K562 (cell line): Measurements from ENCODE around the gene ATP10B. TPM values are rescaled to one million over a fixed set of nuclear protein-coding genes. Genes with fewer than 3 reads are reported as not detected.

Experiments used
- ATAC-seq: fragments of 200-7000 bp; cut with Tn5 transposase; 3 replicates; pipeline ENCODE4 v1.9.1; 2020; ENCODE audit warnings: moderate library complexity
- BruUV-seq: library from RNA; stranded (reverse); fragments of 400-500 nt; replicated peaks from 2 replicates; lab custom pipeline; 2021; lab: Mats Ljungman, UMichigan
- CTCF ChIA-PET: fragments of 300-600 bp; formaldehyde crosslinking; extraction: SDS; loops from one replicate; lab custom pipeline; 2021; ENCODE audit warnings: low intra/inter-chr PET ratio; lab: Yijun Ruan, JAX
- POLR2A ChIA-PET: fragments of 300-600, 350-650 bp; sonication (Branson Sonifier 250); formaldehyde crosslinking; extraction: SDS; loops from one replicate; lab custom pipeline; 2021; ENCODE audit warnings: antibody characterized with exemption, inconsistent platforms; lab: Yijun Ruan, JAX
- DNase-seq, 4 experiments: peaks; one replicate each; pipeline versions ENCODE4 v3.0.0 to v3.0.0-alpha.2; 2011 to 2018; ENCODE audit warnings: low spot score in 3 of 4, mixed read lengths in 3 of 4; ENCODE audit errors: extremely low read depth in 1 of 4
- FAIRE-seq: peaks from 2 replicates; lab custom pipeline; 2011; peaks lifted over from hg19 to GRCh38; lab: Jason Lieb, UNC
- H2AFZ ChIP-seq: 2 replicates; pipeline ENCODE4 v1.6.0; 2011; ENCODE audit warnings: low read depth, low read length, control low read depth, inconsistent platforms
- H3K27ac ChIP-seq: fragments of 200-600 bp; 3 replicates; pipeline ENCODE4 v1.8.0; 2011; ENCODE audit warnings: low read depth, mild to moderate bottlenecking, control low read depth, inconsistent platforms, low read length, moderate library complexity, mixed read lengths; ENCODE audit errors: extremely low read depth
- H3K27me3 ChIP-seq, 2 experiments: fragments of 300-600 bp in 1 of 2; 2 replicates in 1 of 2; 3 replicates in 1 of 2; pipeline versions ENCODE4 v1.6.0 to v1.8.0; 2011; ENCODE audit warnings: inconsistent platforms in 2 of 2, low read length in 2 of 2, mild to moderate bottlenecking in 1 of 2, mixed read lengths in 1 of 2, moderate library complexity in 1 of 2; ENCODE audit not compliant: control insufficient read depth in 2 of 2, insufficient read depth in 2 of 2
- H3K36me3 ChIP-seq: fragments of 300-600 bp; 3 replicates; pipeline ENCODE4 v1.8.0; 2011; ENCODE audit warnings: mild to moderate bottlenecking, low read length, inconsistent platforms; ENCODE audit not compliant: control insufficient read depth, insufficient read depth
- H3K4me1 ChIP-seq, 2 experiments: fragments of 200-600 bp in 1 of 2; replicated peaks in 1 of 2; 2 replicates in 1 of 2; 3 replicates in 1 of 2; pipeline versions ENCODE4 v1.5.1 to v1.8.0; 2011; ENCODE audit warnings: inconsistent platforms in 2 of 2, low read length in 2 of 2, mild to moderate bottlenecking in 1 of 2, mixed read lengths in 1 of 2, moderate library complexity in 1 of 2; ENCODE audit not compliant: control insufficient read depth in 2 of 2, insufficient read depth in 2 of 2
- H3K4me2 ChIP-seq: 2 replicates; pipeline ENCODE4 v1.6.1; 2011; ENCODE audit warnings: low read length, control low read depth, inconsistent platforms, mixed read lengths; ENCODE audit not compliant: insufficient read depth
- H3K4me3 ChIP-seq: fragments of 200-600 bp; sonication (generic), shearing (Covaris generic); 2 replicates; pipeline ENCODE4 v1.5.1; 2016; ENCODE audit warnings: control low read depth, inconsistent platforms
- H3K79me2 ChIP-seq: fragments of 200-600 bp; 3 replicates; pipeline ENCODE4 v1.8.0; 2011; ENCODE audit warnings: low read length, inconsistent platforms; ENCODE audit not compliant: control insufficient read depth, insufficient read depth
- H3K9ac ChIP-seq, 2 experiments: 2 replicates each; pipeline versions ENCODE4 v1.6.0 to v1.6.1; 2011; ENCODE audit warnings: low read depth in 2 of 2, low read length in 2 of 2, control low read depth in 1 of 2, inconsistent platforms in 1 of 2, mild to moderate bottlenecking in 1 of 2, mixed read lengths in 1 of 2; ENCODE audit not compliant: insufficient read depth in 1 of 2
- H3K9me1 ChIP-seq: one replicate; pipeline ENCODE4 v1.6.0; 2011; ENCODE audit warnings: inconsistent platforms, mild to moderate bottlenecking, low read length, moderate library complexity; ENCODE audit not compliant: control insufficient read depth, insufficient read depth
- H3K9me3 ChIP-seq: replicated peaks from 2 replicates; pipeline ENCODE4 v1.5.1; 2011; ENCODE audit warnings: low read depth, low read length, inconsistent platforms; ENCODE audit not compliant: control insufficient read depth, insufficient read depth
- H4K20me1 ChIP-seq: replicated peaks from 2 replicates; pipeline ENCODE4 v1.6.1; 2011; ENCODE audit warnings: low read length, inconsistent platforms, mixed read lengths; ENCODE audit not compliant: control insufficient read depth, insufficient read depth
- CSDE1 ChIP-seq, 2 experiments: fragments of 450-650 bp; IDR thresholded peaks; 2 replicates each; pipeline ENCODE4 v1.6.1; 2016; ENCODE audit warnings: mild to moderate bottlenecking in 1 of 2
- CUX1 ChIP-seq: fragments of 200-800 bp; sonication (Bioruptor generic); IDR thresholded peaks from 2 replicates; pipeline ENCODE4 v1.6.1; 2016; ENCODE audit warnings: missing genetic modification characterization, missing compliant biosample characterization
- FOXP4 ChIP-seq: sonication (generic); formaldehyde crosslinking; IDR thresholded peaks from 2 replicates; pipeline ENCODE4 v1.8.0; 2022; ENCODE audit warnings: mild to moderate bottlenecking, missing genetic modification reagents, borderline replicate concordance
- SRF ChIP-seq, 2 experiments: fragments of 250-450, 450-650 bp in 1 of 2; sonication (Bioruptor Pico) in 1 of 2; sonication (generic) in 1 of 2; formaldehyde crosslinking; IDR thresholded peaks; 2 replicates each; pipeline versions ENCODE4 v1.5.0 to v1.5.1; 2020 to 2022; ENCODE audit warnings: mild to moderate bottlenecking in 1 of 2, missing genetic modification reagents in 1 of 2
- SRSF3 ChIP-seq: fragments of 200-400 bp; formaldehyde crosslinking; IDR thresholded peaks from 2 replicates; pipeline ENCODE4 v1.6.1; 2016; ENCODE audit warnings: mild to moderate bottlenecking, low read length, moderate library complexity; ENCODE audit not compliant: insufficient read depth
- TEAD4 ChIP-seq, 2 experiments: sonication (generic) in 1 of 2; formaldehyde crosslinking in 1 of 2; IDR thresholded peaks; 2 replicates each; pipeline versions ENCODE4 v1.6.1 to v1.8.0; 2012 to 2022; ENCODE audit warnings: borderline replicate concordance in 1 of 2, inconsistent platforms in 1 of 2, low read length in 1 of 2, mild to moderate bottlenecking in 1 of 2, missing genetic modification reagents in 1 of 2
- TFAM ChIP-seq: fragments of 250-450 bp; sonication (Bioruptor Pico); conservative IDR thresholded peaks from 2 replicates; pipeline ENCODE4 v1.5.0; 2021; ENCODE audit warnings: mild to moderate bottlenecking, moderate library complexity
- TRIM25 ChIP-seq: fragments of 450-650 bp; IDR thresholded peaks from 2 replicates; pipeline ENCODE4 v1.7.0; 2016; ENCODE audit warnings: borderline replicate concordance
- ZNF134 ChIP-seq: fragments of 250-450 bp; sonication (Bioruptor Pico); conservative IDR thresholded peaks from 2 replicates; pipeline ENCODE4 v1.4.0; 2020
- ZNF146 ChIP-seq: IDR thresholded peaks from one replicate; pipeline ENCODE4 v1.6.1; 2018; ENCODE audit warnings: missing compliant biosample characterization; ENCODE audit not compliant: unreplicated experiment
- ZNF507 ChIP-seq: conservative IDR thresholded peaks from 2 replicates; pipeline ENCODE4 v1.6.1; 2017; ENCODE audit warnings: missing genetic modification characterization, missing compliant biosample characterization
- WGBS: fragments of 100-300 bp; shearing (Covaris generic); methylation state at CpG from one replicate; pipeline ENCODE4 v1.1.6; 2016; ENCODE audit warnings: low coverage, mixed read lengths; ENCODE audit not compliant: insufficient coverage; ENCODE audit errors: missing lambda C conversion rate; 5-methylcytosine and 5-hydroxymethylcytosine counted together
- in situ Hi-C: fragments of 300-500 bp; cut with MboI; formaldehyde crosslinking; loops from 4 replicates; pipeline ENCODE4 v1.15.0; 2018; ENCODE audit warnings: inconsistent platforms, mixed read lengths
- intact Hi-C: fragments of 100-400 bp; cut with micrococcal nuclease; formaldehyde crosslinking; loops from 2 replicates; pipeline ENCODE4 v1.14.2; 2022
- polyA plus RNA-seq, 8 experiments: library from polyadenylated mRNA; depleted of rRNA in 4 of 8; stranded (reverse) in 5 of 8; unstranded in 3 of 8; fragments of >200 nt; fragmentation: Nextera tagmentation in 2 of 8; fragmentation: Illumina TruSeq in 1 of 8; extraction: Ambion mirVana in 2 of 8; extraction: Trizol in 1 of 8; gene quantifications; 2 replicates each; pipeline versions ENCODE4 v1.2.1 to v1.2.3, GENCODE V29; 2011 to 2014; ENCODE audit warnings: inconsistent platforms in 1 of 8, missing spikeins in 1 of 8
- total RNA-seq, 7 experiments: library from RNA; depleted of rRNA in 6 of 7; stranded (reverse); fragments of >200 nt in 6 of 7; fragmentation: Illumina TruSeq in 2 of 7; extraction: Trizol in 2 of 7; gene quantifications; 2 replicates each; pipeline versions ENCODE4 v1.2.1 to v1.2.3, GENCODE V29; 2011 to 2021; ENCODE audit warnings: low replicate concordance in 1 of 7

The ATP10B gene
- total and polyA plus RNA-seq, 9 of the 15 experiments (the other 6 are each of a cell fraction or from before 2014, with no cell fraction given), result 0.04 TPM; not detected in 8

GRCh38 chr5:160899735-160900134 lies 47.7 kb upstream of the ATP10B start:
- FAIRE-seq (no peak), DNase-seq (no peak), ATAC-seq (no peak)
- Histone ChIP-seq H3K9ac (no peak overlapping the region), H3K36me3 (no peaks in the 10 kb centered on the region), H3K27ac (no peak overlapping the region), H3K27me3 (no peaks in the 10 kb centered on the region), H3K4me3 (no peak overlapping the region), H3K4me2 (no peak overlapping the region), H3K9me1 (no peaks in the 10 kb centered on the region), H2AFZ (no peak overlapping the region), H3K79me2 (no peaks in the 10 kb centered on the region), H4K20me1 (no peaks in the 10 kb centered on the region), H3K9me3 (no peaks in the 10 kb centered on the region), H3K4me1 (no peaks in the 10 kb centered on the region)
- BruUV-seq, result no TSS peak
- WGBS, result 0% methylated on average over 4 of the region's 4 CpGs
- ChIA-PET CTCF (no interaction called here), POLR2A (no interaction called here)
- in situ Hi-C loops (no loop called here), intact Hi-C loops (no loop called here)
- TF ChIP-seq ZNF146 (CRISPR knock-in tag) (no peak), TRIM25 (no peak), TEAD4 (IDR thresholded peaks at IDR 0.05; ENCODE audit: low read length) (no peak), TEAD4 (CRISPR knock-in tag; IDR thresholded peaks at IDR 0.05; ENCODE audit: borderline replicate concordance) (no peak), CSDE1 (IDR thresholded peaks at IDR 0.05) (no peak), SRSF3 (no peak), ZNF134 (CRISPR knock-in tag) (no peak), CUX1 (CRISPR knock-in tag) (no peak), SRF (CRISPR knock-in tag; IDR thresholded peaks at IDR 0.05) (no peak), FOXP4 (CRISPR knock-in tag) (no peak), TFAM (CRISPR knock-in tag) (no peak), ZNF507 (no peak)
